ENCODE measurements around the gene KIAA1755.

- TF ChIP-seq POLR2A (IDR thresholded peaks at IDR 0.05; ENCODE audit: low read length) = no peak
- no peak for TF ChIP-seq GATA1 (IDR thresholded peaks at IDR 0.05; ENCODE audit: low read depth, low read length)
Observed at GRCh38 chr20:38229376-38230252, 30.9 kb downstream of the KIAA1755 start.

Measured in erythroblast (primary cell).